Activated CD4-positive, alpha-beta T cell treated with anti-CD3 and anti-CD28 coated beads, Interleukin-2, amount 50 U/mL, for 4 hours (primary cell): ENCODE measurements around the gene PRPF38A.

Source experiments
- DNase-seq, 2 experiments: peaks; one replicate each; pipeline ENCODE4 v3.0.0-alpha.2; 2020

PRPF38A gene

GRCh38 chr1:52400131-52400530, 4.3 kb upstream of the PRPF38A start:
- DNase-seq: no peak

- DNase-seq: no peak
Measured at GRCh38 chr1:52402860-52403240, 1.6 kb upstream of the PRPF38A start.

- DNase-seq: peak; percentile 28 to 38
Measured at GRCh38 chr1:52403566-52404115, 761 bp upstream of the PRPF38A start.

GRCh38 chr1:52404975-52405338, 555 bp downstream of the PRPF38A start:
- no peak for DNase-seq

GRCh38 chr1:52413410-52413989, 9.1 kb downstream of the PRPF38A start:
- DNase-seq: no peak

GRCh38 chr1:52414942-52415341, 10.5 kb downstream of the PRPF38A start:
- no peak for DNase-seq

- DNase-seq: no peak
Measured at GRCh38 chr1:52416811-52417210, 12.4 kb downstream of the PRPF38A start.

GRCh38 chr1:52420713-52421112, 16.3 kb downstream of the PRPF38A start:
- no peak for DNase-seq

- no peak for DNase-seq
Measured at GRCh38 chr1:52423055-52423454, 18.7 kb downstream of the PRPF38A start.

- peak; percentile 61 to 63 for DNase-seq
Measured at GRCh38 chr1:52423771-52424170, 19.4 kb downstream of the PRPF38A start.

- peak in 1 of 2 experiments; percentile 1 for DNase-seq
Measured at GRCh38 chr1:52424231-52424636, 19.8 kb downstream of the PRPF38A start.

GRCh38 chr1:52424813-52425212, 20.4 kb downstream of the PRPF38A start:
- no peak for DNase-seq

GRCh38 chr1:52426371-52426770, 22.0 kb downstream of the PRPF38A start:
- no peak for DNase-seq

- no peak for DNase-seq
Measured at GRCh38 chr1:52427152-52427551, 22.8 kb downstream of the PRPF38A start.

GRCh38 chr1:52432807-52433206, 28.4 kb downstream of the PRPF38A start:
- DNase-seq: no peak

- no peak for DNase-seq
Measured at GRCh38 chr1:52435211-52435610, 30.8 kb downstream of the PRPF38A start.

GRCh38 chr1:52435650-52436049, 31.2 kb downstream of the PRPF38A start:
- DNase-seq: no peak

GRCh38 chr1:52436817-52437216, 32.4 kb downstream of the PRPF38A start:
- DNase-seq: no peak

GRCh38 chr1:52439976-52440375, 35.6 kb downstream of the PRPF38A start:
- DNase-seq: no peak

- no peak for DNase-seq
Measured at GRCh38 chr1:52444463-52444862, 40.1 kb downstream of the PRPF38A start.

GRCh38 chr1:52454127-52454526, 49.7 kb downstream of the PRPF38A start:
- DNase-seq: no peak

- DNase-seq: no peak
Measured at GRCh38 chr1:52454779-52455178, 50.4 kb downstream of the PRPF38A start.

- DNase-seq: no peak
Measured at GRCh38 chr1:52455686-52456085, 51.3 kb downstream of the PRPF38A start.

GRCh38 chr1:52460694-52461093, 56.3 kb downstream of the PRPF38A start:
- DNase-seq: no peak

- no peak for DNase-seq
Measured at GRCh38 chr1:52461821-52462220, 57.4 kb downstream of the PRPF38A start.
